Fibroblast of skin of back (primary cell): ENCODE results near the gene HAP1.
A peak's percentile ranks its signal among the peaks of the same experiment; 100 is the strongest.
"Not testable (repeated sequence)": the region's sequence is repeated elsewhere in the genome, so short reads cannot be mapped to it uniquely, and the experiment has no call there.

ENCODE experiments used
- DNase-seq: peaks from one replicate; pipeline ENCODE4 v3.0.0-alpha.2; 2013

Gene HAP1

GRCh38 chr17:41689497-41690299, 44.7 kb downstream of the HAP1 start:
- peak; percentile 73 for DNase-seq

GRCh38 chr17:41688641-41689496, 45.6 kb downstream of the HAP1 start, which contains the start of gene EIF1:
TSS of gene EIF1 (plus strand) at chr17:41688885. CDS start at chr17:41689039, 154 bp downstream.
- DNase-seq, result peak; percentile 99

- peak; percentile 60 for DNase-seq
Observed at GRCh38 chr17:41687828-41688640, 46.4 kb downstream of the HAP1 start.

GRCh38 chr17:41686281-41686680, 48.2 kb downstream of the HAP1 start:
- no peak for DNase-seq

GRCh38 chr17:41685753-41686152, 48.7 kb downstream of the HAP1 start:
- DNase-seq, result not testable (repeated sequence)

GRCh38 chr17:41684035-41684434, 50.4 kb downstream of the HAP1 start:
- no peak for DNase-seq

- DNase-seq, result no peak
Observed at GRCh38 chr17:41683441-41684007, 50.9 kb downstream of the HAP1 start.

GRCh38 chr17:41682631-41683030, 51.8 kb downstream of the HAP1 start:
- DNase-seq, result no peak

- no peak for DNase-seq
Observed at GRCh38 chr17:41681776-41682175, 52.7 kb downstream of the HAP1 start.

GRCh38 chr17:41680426-41681040, 53.9 kb downstream of the HAP1 start:
- no peak for DNase-seq

- no peak for DNase-seq
Observed at GRCh38 chr17:41679740-41680425, 54.6 kb downstream of the HAP1 start.

GRCh38 chr17:41678907-41679739, 55.3 kb downstream of the HAP1 start:
- DNase-seq, result peak; percentile 65

GRCh38 chr17:41678411-41678906, 56.0 kb downstream of the HAP1 start:
- DNase-seq, result peak; percentile 38

GRCh38 chr17:41676058-41676419, 58.4 kb downstream of the HAP1 start:
- no peak for DNase-seq

- DNase-seq, result not testable (repeated sequence)
Observed at GRCh38 chr17:41675157-41676057, 59.0 kb downstream of the HAP1 start.
